Measurements from ENCODE around the gene VPS45.

GRCh38 chr1:150178548-150178947, 111.0 kb downstream of the VPS45 start:
- TF ChIP-seq CTCF (IDR thresholded peaks at IDR 0.05) (no peak), POLR2A (IDR thresholded peaks at IDR 0.05; ENCODE audit: low read depth) (no peak), POLR2AphosphoS5 (IDR thresholded peaks at IDR 0.05) (no peak), EP300 (IDR thresholded peaks at IDR 0.05) (no peak)
